GM21529 (cell line): ENCODE data around the gene MRPL58.
"Not testable (repeated sequence)": the region's sequence is repeated elsewhere in the genome, so short reads cannot be mapped to it uniquely, and the experiment has no call there.

Experiments used
- ATAC-seq: cut with Tn5 transposase; IDR thresholded peaks from one replicate; pipeline ENCODE4 v1.9.1; 2021; ENCODE audit not compliant: unreplicated experiment

MRPL58 gene

GRCh38 chr17:75012096-75012345 is 449 bp upstream of the MRPL58 start:
- no peak for ATAC-seq

- no peak for ATAC-seq
Measured at GRCh38 chr17:75013092-75013559, 656 bp downstream of the MRPL58 start.

GRCh38 chr17:75019146-75019545 is 6.7 kb downstream of the MRPL58 start:
- ATAC-seq, result no peak

- ATAC-seq, result no peak
Measured at GRCh38 chr17:75019710-75020109, 7.2 kb downstream of the MRPL58 start.

GRCh38 chr17:75020331-75021110 is 8.1 kb downstream of the MRPL58 start:
- ATAC-seq, result no peak

- ATAC-seq, result no peak
Measured at GRCh38 chr17:75024686-75025397, 12.4 kb downstream of the MRPL58 start.

- not testable (repeated sequence) for ATAC-seq
Measured at GRCh38 chr17:75025398-75025734, 12.9 kb downstream of the MRPL58 start.

GRCh38 chr17:75026650-75027049 is 14.2 kb downstream of the MRPL58 start:
- not testable (repeated sequence) for ATAC-seq

- no peak for ATAC-seq
Measured at GRCh38 chr17:75030161-75030560, 17.7 kb downstream of the MRPL58 start.

GRCh38 chr17:75031972-75032719 is 19.7 kb downstream of the MRPL58 start:
- ATAC-seq, result no peak

- no peak for ATAC-seq
Measured at GRCh38 chr17:75032720-75033280, 20.3 kb downstream of the MRPL58 start.

- ATAC-seq, result peak; percentile 47
Measured at GRCh38 chr17:75033346-75034235, 21.1 kb downstream of the MRPL58 start.

GRCh38 chr17:75034236-75034908 is 21.9 kb downstream of the MRPL58 start:
- ATAC-seq, result peak; percentile 60

- ATAC-seq, result no peak
Measured at GRCh38 chr17:75036643-75037268, 24.3 kb downstream of the MRPL58 start.

- no peak for ATAC-seq
Measured at GRCh38 chr17:75039238-75039637, 26.8 kb downstream of the MRPL58 start.

GRCh38 chr17:75041656-75042280 is 29.3 kb downstream of the MRPL58 start:
- ATAC-seq, result no peak

GRCh38 chr17:75043789-75044188 is 31.3 kb downstream of the MRPL58 start:
- ATAC-seq, result not testable (repeated sequence)

- no peak for ATAC-seq
Measured at GRCh38 chr17:75044716-75045115, 32.2 kb downstream of the MRPL58 start.

GRCh38 chr17:75045946-75046406 is 33.5 kb downstream of the MRPL58 start:
- not testable (repeated sequence) for ATAC-seq
